Measurements from ENCODE around the gene TMEM53.
"Not testable (repeated sequence)": the region's sequence is repeated elsewhere in the genome, so short reads cannot be mapped to it uniquely, and the experiment has no call there.

Gene TMEM53

DNA sequence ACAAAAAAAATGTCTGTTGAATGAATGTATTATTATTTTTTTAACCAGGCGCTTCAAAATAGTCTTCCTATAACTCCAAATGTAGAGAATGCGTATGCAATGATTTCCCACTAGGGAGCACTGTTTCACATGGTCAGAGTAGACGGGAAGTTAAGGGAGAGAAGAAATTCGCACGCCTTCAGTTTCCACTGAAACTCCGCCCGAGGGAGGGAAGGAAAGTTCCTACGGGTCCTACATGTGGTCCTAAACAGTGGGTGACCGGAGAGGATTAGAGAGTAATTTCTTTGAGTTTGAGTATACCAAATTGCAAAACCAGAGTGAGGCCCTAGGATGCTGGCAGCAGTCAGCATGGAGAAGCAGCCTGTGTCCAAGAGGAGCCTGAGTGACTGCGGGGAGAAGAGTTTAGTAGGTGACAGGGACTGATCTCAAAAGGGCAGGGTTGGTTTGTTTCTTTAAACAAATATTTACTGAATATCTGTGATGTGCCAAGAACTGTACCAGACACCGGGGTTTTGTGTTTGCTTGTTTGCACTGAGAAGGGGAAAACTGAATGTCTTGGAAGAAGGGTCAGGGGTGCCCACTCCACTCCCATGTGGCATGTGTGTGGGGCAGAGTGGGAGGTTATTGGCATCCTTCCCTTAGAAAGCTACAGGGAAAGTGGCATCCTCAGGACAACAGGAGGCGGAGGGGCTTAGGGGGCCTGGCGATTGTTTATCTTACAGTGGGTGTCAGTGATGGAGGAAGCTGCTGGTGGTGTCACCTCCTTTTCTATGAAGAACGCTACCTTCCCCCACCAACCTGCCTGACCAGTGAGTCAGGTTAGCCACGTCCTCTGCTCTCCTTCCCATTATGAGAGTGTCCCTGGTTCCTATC lies 33.9 kb upstream of the TMEM53 start:
- H3K36me3 Mint-ChIP-seq (ENCODE audit: low read depth) = no peaks in the 10 kb centered on the region
- H3K4me3 Mint-ChIP-seq = peak overlapping the region; percentile 11
- peak overlapping the region; percentile 38 for H3K27ac Mint-ChIP-seq
- H3K4me1 Mint-ChIP-seq (ENCODE audit: low read depth) = peaks cover 18% of the 10 kb centered on the region
- no peaks in the 10 kb centered on the region for H3K9me3 Mint-ChIP-seq
- H3K27me3 Mint-ChIP-seq = peaks cover 41% of the 10 kb centered on the region
- intact Hi-C loops (cut with micrococcal nuclease) = no loop called here

DNA sequence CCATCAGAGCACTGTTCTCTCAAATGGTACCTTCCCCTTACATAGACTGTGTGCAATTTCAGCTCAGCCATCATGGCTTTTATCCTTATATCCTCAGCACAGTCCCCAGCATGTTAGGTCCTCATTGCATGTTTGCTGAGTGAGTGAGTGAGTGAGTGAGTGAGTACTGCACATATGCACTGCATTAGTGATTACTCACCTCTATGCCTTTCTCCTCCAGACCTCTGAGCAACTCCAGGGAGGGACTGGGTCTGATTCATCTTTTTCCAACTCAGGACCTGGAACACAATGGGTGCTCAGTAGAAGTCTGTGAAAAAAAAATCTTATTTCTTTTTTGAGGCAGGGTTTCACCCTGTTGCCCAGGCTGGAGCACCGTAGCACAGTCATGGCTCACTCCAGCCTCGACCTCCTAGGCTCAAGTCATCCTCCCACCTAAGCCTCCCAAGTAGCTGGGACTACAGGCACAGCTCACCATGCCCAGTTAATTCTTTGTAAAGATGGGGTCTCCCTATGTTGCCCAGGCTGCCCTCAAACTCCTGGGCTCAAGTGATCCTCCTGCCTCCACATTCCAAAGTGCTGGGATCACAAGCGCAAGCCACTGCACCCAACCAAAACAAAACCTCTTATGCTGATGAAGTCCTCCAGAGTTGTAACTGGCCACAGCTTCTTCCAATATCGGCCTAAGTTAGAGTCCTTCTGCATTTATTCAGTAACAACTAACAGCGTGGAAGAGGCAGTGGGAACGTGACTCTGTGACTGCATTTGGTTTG lies 33.0 kb upstream of the TMEM53 start:
- H3K4me3 Mint-ChIP-seq = no peak overlapping the region
- no peaks in the 10 kb centered on the region for H3K36me3 Mint-ChIP-seq (ENCODE audit: low read depth)
- H3K27ac Mint-ChIP-seq = no peak overlapping the region
- H3K27me3 Mint-ChIP-seq = peaks cover 49% of the 10 kb centered on the region
- H3K4me1 Mint-ChIP-seq (ENCODE audit: low read depth) = peaks cover 18% of the 10 kb centered on the region
- intact Hi-C loops (cut with micrococcal nuclease) = no loop called here
- H3K9me3 Mint-ChIP-seq = no peaks in the 10 kb centered on the region

DNA sequence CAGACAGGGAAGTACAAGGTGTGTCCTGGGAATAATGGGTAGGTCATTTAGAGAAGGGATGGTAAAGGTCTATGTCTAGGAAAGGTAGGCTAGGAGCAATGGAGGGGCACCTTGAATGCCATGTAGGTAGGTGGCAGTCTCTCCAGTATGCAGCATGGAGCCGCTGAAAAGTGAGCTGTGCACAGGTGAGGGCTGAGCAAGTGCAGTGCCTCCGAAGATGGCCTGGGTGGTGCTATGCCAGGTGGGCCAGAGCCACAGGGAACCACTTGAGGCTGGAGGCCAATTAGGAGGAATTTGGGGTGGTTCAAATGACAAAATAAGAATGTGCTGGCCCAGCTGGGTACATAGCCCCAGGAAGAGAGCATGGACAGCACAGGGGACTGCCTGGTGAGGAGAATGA lies 31.7 kb upstream of the TMEM53 start:
- intact Hi-C loops (cut with micrococcal nuclease) = no loop called here
- no peak overlapping the region for H3K4me3 Mint-ChIP-seq
- H3K27me3 Mint-ChIP-seq = peaks cover 57% of the 10 kb centered on the region
- H3K36me3 Mint-ChIP-seq (ENCODE audit: low read depth) = no peaks in the 10 kb centered on the region
- no peaks in the 10 kb centered on the region for H3K9me3 Mint-ChIP-seq
- no peak overlapping the region for H3K27ac Mint-ChIP-seq
- H3K4me1 Mint-ChIP-seq (ENCODE audit: low read depth) = peaks cover 18% of the 10 kb centered on the region

DNA sequence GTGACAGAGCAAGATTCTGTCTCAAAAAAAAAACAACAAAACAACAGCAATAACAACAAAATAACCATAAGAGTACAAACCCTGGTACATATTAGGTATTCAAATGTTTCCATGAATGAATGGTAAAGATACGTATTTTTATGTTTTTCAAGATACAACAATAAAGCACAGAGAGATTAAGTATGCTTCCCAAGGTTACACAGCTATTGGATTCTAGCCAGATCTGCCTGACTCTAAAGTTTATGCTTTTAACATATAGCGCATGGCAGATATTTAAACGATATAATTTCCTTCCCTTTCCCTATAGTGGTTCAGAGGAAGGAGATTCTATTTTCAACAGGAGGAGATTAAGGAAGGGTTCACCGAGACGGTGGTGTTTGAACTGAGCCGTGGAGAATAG lies 31.2 kb upstream of the TMEM53 start:
- peaks cover 18% of the 10 kb centered on the region for H3K4me1 Mint-ChIP-seq (ENCODE audit: low read depth)
- H3K36me3 Mint-ChIP-seq (ENCODE audit: low read depth) = no peaks in the 10 kb centered on the region
- no peak overlapping the region for H3K27ac Mint-ChIP-seq
- intact Hi-C loops (cut with micrococcal nuclease) = no loop called here
- H3K9me3 Mint-ChIP-seq = no peaks in the 10 kb centered on the region
- H3K4me3 Mint-ChIP-seq = no peak overlapping the region
- H3K27me3 Mint-ChIP-seq = peaks cover 58% of the 10 kb centered on the region

DNA sequence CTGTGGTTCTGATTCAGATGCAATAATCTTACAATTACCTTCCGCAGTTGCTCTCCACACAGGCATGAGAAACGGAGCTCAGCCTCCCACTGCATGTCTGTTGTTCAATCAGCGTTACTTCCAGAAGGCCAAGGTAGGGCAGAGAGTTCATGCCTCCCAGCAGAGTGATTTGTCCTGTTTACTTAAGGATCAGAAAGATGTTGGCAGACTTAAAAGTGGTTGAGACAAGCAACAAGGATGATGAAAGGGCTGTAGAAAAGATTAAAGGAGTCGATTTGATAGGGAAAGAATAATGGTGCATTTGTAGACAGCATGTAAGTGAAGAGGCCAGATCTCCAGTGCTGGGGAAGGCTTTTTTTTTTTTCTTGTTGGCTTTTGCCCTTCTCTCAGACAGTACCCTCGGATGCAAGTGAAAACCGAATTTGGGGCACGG lies 26.9 kb upstream of the TMEM53 start:
- Mint-ChIP-seq H3K9me3 (no peaks in the 10 kb centered on the region), H3K36me3 (ENCODE audit: low read depth) (no peaks in the 10 kb centered on the region), H3K27ac (no peak overlapping the region), H3K4me1 (ENCODE audit: low read depth) (peaks cover 22% of the 10 kb centered on the region), H3K27me3 (peaks cover 43% of the 10 kb centered on the region), H3K4me3 (no peak overlapping the region)
- intact Hi-C loops (cut with micrococcal nuclease) = no loop called here

DNA sequence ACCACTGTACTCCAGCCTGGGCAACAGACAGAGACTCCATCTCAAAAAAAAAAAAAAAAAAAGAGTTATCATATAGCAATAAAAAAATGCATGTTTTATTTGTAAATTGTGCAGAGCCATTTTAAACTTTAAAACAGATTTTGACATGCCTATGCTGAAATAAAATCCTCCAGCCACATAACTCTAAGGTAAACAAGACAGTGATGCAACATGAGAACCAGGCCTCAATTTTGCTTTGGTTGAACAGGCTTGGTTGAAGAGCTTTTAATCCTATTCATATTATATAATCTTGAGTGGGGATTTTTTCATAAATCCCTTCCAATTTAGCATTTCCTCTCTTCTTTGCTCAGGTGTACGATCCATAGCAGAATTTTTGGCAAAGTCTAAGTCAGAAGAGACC lies 26.3 kb upstream of the TMEM53 start:
- no peak overlapping the region for H3K27ac Mint-ChIP-seq
- H3K4me3 Mint-ChIP-seq = no peak overlapping the region
- H3K4me1 Mint-ChIP-seq (ENCODE audit: low read depth) = peaks cover 22% of the 10 kb centered on the region
- no peaks in the 10 kb centered on the region for H3K36me3 Mint-ChIP-seq (ENCODE audit: low read depth)
- intact Hi-C loops (cut with micrococcal nuclease) = no loop called here
- H3K27me3 Mint-ChIP-seq = peaks cover 41% of the 10 kb centered on the region
- H3K9me3 Mint-ChIP-seq = no peaks in the 10 kb centered on the region

DNA sequence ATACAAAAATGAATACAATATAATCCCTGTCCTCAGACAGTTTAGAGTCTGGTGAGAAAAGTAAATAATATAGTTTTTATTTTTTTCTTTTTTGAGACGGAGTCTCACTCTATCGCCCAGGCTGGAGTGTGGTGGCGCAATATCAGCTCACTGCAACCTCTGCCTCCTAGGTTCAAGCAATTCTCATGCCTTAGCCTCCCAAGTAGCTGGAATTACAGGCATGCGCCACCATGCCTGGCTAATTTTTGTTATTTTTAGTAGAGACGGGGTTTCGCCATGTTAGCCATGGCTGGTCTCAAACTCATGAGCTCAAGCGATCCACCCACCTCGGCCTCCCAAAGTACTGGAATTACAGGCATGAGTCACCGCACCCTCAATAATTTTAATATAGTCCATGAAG lies 25.1 kb upstream of the TMEM53 start:
- peaks cover 22% of the 10 kb centered on the region for H3K4me1 Mint-ChIP-seq (ENCODE audit: low read depth)
- peaks cover 43% of the 10 kb centered on the region for H3K27me3 Mint-ChIP-seq
- H3K27ac Mint-ChIP-seq; H3K4me3 Mint-ChIP-seq; intact Hi-C loops (cut with micrococcal nuclease); H3K9me3 Mint-ChIP-seq; H3K36me3 Mint-ChIP-seq (ENCODE audit: low read depth): not testable (repeated sequence)

DNA sequence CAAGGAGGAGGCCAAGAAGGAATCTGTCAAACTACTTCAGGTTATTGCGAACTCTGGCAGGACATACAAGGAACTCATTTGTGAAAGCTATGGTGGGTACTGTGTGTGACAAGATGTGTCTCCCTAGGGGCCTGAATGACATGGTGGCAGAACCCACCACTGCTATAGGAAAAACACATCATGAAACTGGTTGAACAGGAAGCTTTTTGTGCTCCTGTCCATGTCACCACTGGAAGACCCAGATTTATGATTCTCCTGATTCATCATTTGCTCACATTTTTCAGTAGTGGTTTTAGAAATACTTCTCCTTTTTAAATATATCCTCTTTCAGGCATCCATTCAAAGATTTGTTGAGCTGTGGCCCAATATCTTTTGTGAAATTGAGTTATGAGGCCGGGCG lies 23.9 kb upstream of the TMEM53 start:
- H3K4me3 Mint-ChIP-seq = no peak overlapping the region
- intact Hi-C loops (cut with micrococcal nuclease) = no loop called here
- peak overlapping the region; percentile 48 for H3K27ac Mint-ChIP-seq
- H3K36me3 Mint-ChIP-seq (ENCODE audit: low read depth) = no peaks in the 10 kb centered on the region
- H3K4me1 Mint-ChIP-seq (ENCODE audit: low read depth) = peaks cover 31% of the 10 kb centered on the region
- H3K9me3 Mint-ChIP-seq = no peaks in the 10 kb centered on the region
- H3K27me3 Mint-ChIP-seq = peaks cover 38% of the 10 kb centered on the region

DNA sequence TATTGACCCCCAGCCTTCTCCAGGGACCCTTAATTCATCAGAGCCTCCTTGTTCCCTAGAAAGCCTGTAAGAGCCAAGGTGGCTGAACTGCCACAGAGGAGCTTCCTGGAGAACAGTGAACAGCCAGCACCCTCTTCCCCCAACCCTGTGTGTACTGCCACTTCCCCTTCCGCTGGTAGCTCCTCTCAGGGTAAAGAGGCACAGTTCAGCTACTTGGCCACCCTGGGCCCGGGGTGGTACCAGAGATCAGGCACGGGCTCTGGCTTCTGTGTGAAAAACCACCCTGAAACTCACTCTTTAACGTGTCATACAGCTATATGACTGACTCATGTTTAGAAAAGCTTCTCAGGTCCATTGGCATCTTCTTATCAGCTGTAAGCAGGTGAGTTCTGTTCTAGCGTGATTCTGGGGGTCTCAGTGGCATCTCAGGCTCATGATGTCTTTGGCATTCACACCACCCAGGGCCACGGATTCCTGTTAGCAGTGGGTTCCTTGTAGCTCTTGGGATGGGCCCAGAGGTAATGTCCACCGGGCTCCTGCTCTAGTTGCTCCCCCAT lies 22.6 kb upstream of the TMEM53 start:
- Mint-ChIP-seq H3K9me3 (no peaks in the 10 kb centered on the region), H3K27me3 (peaks cover 27% of the 10 kb centered on the region), H3K27ac (peak overlapping the region; percentile 48), H3K4me1 (ENCODE audit: low read depth) (peaks cover 34% of the 10 kb centered on the region), H3K36me3 (ENCODE audit: low read depth) (no peaks in the 10 kb centered on the region), H3K4me3 (no peak overlapping the region)
- intact Hi-C loops (cut with micrococcal nuclease) = no loop called here

DNA sequence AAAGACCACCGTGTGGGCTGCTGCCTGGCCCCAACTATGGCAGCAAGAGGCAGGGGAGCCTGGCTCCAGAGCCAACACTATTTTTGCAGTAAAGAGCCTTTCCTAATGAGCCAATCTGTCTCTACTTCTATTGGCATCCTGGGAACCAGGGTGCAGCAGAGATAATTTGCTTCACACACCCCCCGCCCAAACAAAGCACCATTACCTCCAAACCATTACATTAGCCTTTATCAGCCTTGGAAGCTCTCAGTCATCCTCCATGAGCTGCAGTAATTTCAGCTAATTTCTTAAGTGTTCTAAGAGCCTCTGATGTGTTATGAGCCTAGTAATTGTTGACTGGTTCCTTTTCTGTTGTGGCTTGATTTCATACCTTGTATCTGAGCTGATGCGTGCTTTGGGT lies 21.8 kb upstream of the TMEM53 start:
- intact Hi-C loops (cut with micrococcal nuclease) = no loop called here
- Mint-ChIP-seq H3K27me3 (peaks cover 25% of the 10 kb centered on the region), H3K4me1 (ENCODE audit: low read depth) (peaks cover 34% of the 10 kb centered on the region), H3K27ac (no peak overlapping the region), H3K4me3 (no peak overlapping the region), H3K9me3 (no peaks in the 10 kb centered on the region), H3K36me3 (ENCODE audit: low read depth) (no peaks in the 10 kb centered on the region)

DNA sequence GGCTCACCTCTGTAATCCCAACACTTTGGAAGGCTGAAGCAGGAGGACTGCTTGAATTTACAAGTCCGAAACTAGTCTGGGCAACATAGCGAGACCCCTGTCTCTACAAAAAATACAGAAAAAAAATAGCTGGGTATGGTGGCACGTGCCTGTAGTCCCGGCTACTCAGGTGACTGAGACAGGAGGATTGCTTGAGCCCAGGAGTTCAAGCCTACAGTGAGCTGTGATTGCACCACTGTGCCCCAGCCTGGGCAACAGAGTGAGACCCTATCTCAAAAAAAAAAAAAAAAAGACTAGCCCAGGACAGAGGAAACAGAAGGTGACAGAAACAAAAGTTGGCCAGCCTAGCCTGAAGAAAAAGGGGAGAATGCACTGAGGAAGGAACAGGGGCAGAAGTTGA lies 21.4 kb upstream of the TMEM53 start:
- Mint-ChIP-seq H3K9me3 (no peaks in the 10 kb centered on the region), H3K36me3 (ENCODE audit: low read depth) (no peaks in the 10 kb centered on the region), H3K27ac (no peak overlapping the region), H3K4me3 (no peak overlapping the region), H3K27me3 (peaks cover 23% of the 10 kb centered on the region), H3K4me1 (ENCODE audit: low read depth) (peaks cover 34% of the 10 kb centered on the region)
- intact Hi-C loops (cut with micrococcal nuclease) = no loop called here

DNA sequence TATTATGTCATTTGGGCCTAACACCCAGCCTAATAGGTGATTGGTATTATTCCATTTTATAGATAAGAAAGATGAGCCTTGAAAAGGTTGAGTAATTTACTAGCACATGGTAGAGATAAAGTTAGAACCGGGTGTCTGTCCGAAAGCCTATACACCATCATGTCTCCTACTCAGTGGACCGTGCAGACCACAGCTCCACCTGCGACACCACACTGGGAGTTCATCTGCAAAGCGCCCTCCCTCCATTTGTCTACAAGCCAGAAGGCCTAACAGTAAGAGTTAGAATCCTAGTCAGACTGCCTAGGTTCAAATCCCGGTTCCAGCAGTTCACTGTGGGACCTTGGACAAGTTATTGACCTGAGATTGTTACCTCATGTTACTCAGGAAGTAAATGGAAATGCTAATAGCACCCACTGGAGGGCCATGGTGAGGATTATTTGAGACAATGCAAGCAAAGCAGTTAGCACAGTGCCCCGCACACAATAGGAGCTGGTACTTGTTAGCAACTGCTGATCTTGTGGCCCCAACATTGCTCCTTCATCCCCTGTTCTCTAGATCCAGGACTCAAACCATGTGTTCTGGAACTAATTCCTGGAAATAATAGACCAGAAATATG lies 20.7 kb upstream of the TMEM53 start:
- no peak overlapping the region for H3K27ac Mint-ChIP-seq
- H3K4me3 Mint-ChIP-seq = no peak overlapping the region
- no peaks in the 10 kb centered on the region for H3K9me3 Mint-ChIP-seq
- no peaks in the 10 kb centered on the region for H3K36me3 Mint-ChIP-seq (ENCODE audit: low read depth)
- intact Hi-C loops (cut with micrococcal nuclease) = no loop called here
- H3K4me1 Mint-ChIP-seq (ENCODE audit: low read depth) = peaks cover 34% of the 10 kb centered on the region
- H3K27me3 Mint-ChIP-seq = peaks cover 22% of the 10 kb centered on the region

DNA sequence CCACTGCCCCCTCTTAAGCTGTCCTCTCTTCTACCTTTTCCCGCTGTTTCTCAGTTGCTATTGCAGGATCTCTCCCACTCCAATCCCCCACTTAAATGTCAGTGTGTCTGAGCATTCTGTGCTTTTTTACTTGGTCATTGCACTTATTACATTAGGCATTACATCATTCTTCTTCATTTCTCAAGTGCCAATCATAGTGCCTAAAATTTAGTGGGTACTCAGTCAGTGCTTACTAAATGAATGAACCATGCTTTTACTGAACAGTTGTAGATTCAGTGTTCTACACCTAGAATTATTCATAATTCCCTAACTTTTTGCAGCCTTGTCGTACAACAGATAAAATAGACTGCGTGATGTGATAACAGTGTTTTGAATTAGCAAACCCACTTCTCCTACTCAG lies 19.6 kb upstream of the TMEM53 start:
- no peaks in the 10 kb centered on the region for H3K36me3 Mint-ChIP-seq (ENCODE audit: low read depth)
- no peak overlapping the region for H3K27ac Mint-ChIP-seq
- intact Hi-C loops (cut with micrococcal nuclease) = no loop called here
- H3K4me1 Mint-ChIP-seq (ENCODE audit: low read depth) = peaks cover 34% of the 10 kb centered on the region
- H3K27me3 Mint-ChIP-seq = peaks cover 22% of the 10 kb centered on the region
- no peak overlapping the region for H3K4me3 Mint-ChIP-seq
- H3K9me3 Mint-ChIP-seq = no peaks in the 10 kb centered on the region

DNA sequence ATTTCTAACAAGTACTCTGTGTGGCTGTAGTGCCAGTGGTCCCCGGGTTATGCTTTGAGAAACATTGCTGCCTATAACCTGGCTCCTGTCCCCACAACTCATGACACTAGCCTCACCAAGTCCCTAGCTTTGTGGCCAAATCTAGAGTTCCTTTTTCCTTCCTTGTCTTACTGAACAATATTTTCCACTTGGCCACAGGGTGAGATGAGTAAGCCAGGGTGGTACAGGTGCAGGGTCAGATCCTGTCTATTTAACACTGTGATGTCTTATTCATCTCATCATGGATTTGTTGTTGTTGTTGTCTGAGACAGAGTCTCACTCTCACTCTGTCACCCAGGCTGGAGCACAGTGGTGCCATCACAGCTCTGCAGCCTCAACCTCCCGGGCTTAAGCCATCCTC lies 18.9 kb upstream of the TMEM53 start:
- intact Hi-C loops (cut with micrococcal nuclease) = no loop called here
- Mint-ChIP-seq H3K27ac (no peak overlapping the region), H3K36me3 (ENCODE audit: low read depth) (no peaks in the 10 kb centered on the region), H3K27me3 (peaks cover 22% of the 10 kb centered on the region), H3K4me3 (no peak overlapping the region), H3K4me1 (ENCODE audit: low read depth) (peaks cover 29% of the 10 kb centered on the region), H3K9me3 (no peaks in the 10 kb centered on the region)
